Activated CD4-positive, CD25-positive, alpha-beta regulatory T cell treated with anti-CD3 and anti-CD28 coated beads, Interleukin-2, amount 50 U/mL, for 24 hours (primary cell): ENCODE data around the gene SIAH2.

Experiments
- ATAC-seq, 2 donors: fragments of 150-1000 bp; cut with Tn5 transposase; one replicate each; pipeline ENCODE4 v1.10.0; 2021; ENCODE audit warnings: mild to moderate bottlenecking in 1 of 2, moderate library complexity in 1 of 2

SIAH2 gene

DNA sequence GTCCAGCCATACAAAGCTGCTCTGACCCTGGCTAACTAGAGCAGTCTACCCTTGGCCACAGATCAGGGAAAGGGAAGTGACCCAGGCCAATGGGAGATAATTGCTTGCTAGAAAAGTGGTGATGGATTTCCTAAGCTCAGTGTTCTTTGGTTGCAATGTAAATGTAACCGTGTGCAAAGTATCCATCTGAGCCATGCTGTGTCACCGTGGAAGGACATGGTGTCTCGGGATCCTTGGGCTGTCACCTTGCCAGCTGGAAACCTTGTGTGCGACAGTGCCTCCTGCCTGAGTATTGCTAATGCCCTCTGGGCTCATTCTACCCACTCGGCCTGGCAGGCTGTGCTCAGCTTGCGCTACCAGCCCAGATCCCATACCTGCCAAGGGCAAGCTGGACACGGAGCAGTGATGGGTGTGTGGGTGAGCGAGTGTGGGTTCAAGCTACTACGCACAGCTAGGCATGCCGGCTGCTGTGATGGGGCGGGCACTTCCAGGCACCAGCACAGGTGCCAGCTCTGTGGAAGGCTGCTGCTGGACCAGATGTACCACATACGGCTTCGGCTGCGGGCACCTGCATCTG lies 10.7 kb upstream of the SIAH2 start:
- no peak for ATAC-seq

DNA sequence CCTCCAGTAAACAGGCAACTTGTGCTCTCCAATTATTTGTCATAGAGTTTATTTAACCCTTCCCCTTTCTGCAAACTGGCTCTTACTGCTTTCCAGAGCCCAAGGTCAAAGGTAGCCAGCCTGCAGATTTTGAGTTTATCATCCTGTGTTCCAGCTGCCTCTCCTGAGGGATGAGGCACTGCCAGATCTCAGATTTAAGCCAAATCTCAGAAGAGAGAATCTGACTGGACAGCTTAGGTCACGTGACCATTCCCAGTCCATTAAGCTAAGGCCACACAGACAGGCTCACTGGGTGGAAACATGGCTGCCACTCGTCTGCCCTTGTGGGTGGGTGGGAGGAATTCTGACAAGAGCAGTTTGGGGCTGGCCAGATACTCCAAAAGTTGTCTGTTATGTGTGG lies 8.6 kb upstream of the SIAH2 start:
- ATAC-seq: no peak

DNA sequence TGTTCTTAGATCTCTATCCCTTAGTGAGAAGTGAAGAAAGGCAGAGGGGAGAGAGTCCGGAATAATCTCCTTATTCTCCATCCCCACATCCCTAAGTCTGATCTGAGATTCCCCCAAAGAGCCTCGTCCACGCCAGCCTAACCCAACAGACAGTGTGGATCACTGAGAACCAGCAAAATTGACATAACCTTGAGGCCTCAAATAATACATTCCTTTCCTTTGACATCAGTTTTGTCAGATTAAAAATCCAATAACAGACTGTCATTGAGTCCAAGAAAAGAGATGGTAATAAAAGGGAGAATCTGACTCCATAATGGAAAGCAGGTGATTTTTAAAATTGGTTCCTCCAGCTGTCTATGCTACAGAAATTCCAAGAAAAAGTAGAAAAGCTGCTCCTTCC lies 7.7 kb upstream of the SIAH2 start:
- ATAC-seq: no peak

GRCh38 chr3:150766742-150767141 lies 3.8 kb upstream of the SIAH2 start:
- no peak for ATAC-seq

- no peak for ATAC-seq
These were observed 3.2 kb upstream of the SIAH2 start for GRCh38 chr3:150765949-150766720.

DNA sequence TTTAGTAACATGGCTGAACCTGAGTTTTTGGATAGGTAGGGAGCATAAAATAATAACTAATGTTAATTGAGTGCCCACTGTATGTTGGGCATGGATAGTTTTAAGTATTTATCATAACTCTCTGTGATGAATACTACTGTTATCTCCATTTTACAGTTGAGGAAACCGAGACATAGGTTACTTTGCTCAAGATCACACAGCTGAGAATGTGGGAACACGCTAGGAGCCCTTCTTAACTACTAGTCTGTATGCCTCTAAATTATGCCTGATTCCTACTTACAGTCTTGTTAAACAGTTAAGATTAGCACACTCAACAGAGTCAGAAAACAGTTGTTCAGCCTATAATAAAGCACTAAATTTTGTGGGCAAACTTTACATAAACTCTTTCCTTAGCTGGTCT lies 2.0 kb upstream of the SIAH2 start:
- no peak for ATAC-seq

- ATAC-seq: no peak
These were observed 1.6 kb upstream of the SIAH2 start for GRCh38 chr3:150764566-150764965.

DNA sequence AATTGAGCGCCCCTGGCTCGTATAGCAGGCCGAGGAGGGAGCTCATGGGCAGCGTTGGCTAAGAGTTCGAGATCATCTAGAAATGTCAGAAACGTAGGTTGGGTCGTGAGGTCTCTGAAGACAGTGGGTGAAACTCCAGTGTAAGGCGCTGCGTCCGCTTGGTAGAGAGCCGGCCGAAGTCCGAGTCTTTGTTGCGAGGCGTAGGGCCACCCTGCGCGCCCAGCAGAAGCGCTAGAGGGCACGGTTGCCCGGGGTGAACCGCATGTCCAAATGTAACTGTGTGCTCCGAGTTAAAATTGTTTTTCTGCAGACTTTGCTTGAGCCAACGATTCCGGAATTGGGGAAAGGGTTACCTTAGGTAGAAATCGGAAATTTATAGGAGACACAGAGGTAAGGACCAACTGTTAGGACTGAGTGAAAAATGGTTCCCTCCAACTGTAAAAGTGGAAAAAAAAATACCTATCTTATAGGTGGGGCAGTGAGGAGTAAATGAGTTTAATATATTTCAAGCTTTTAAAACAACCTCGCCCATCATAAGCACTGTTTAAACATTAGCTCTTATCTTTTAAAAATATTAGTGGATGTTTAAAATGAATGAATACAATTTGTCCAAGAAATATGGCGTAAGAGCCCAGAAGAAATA lies 993 bp upstream of the SIAH2 start:
- peak; percentile 0 to 3 for ATAC-seq

GRCh38 chr3:150762662-150763121 lies 277 bp downstream of the SIAH2 start:
- ATAC-seq: no peak

DNA sequence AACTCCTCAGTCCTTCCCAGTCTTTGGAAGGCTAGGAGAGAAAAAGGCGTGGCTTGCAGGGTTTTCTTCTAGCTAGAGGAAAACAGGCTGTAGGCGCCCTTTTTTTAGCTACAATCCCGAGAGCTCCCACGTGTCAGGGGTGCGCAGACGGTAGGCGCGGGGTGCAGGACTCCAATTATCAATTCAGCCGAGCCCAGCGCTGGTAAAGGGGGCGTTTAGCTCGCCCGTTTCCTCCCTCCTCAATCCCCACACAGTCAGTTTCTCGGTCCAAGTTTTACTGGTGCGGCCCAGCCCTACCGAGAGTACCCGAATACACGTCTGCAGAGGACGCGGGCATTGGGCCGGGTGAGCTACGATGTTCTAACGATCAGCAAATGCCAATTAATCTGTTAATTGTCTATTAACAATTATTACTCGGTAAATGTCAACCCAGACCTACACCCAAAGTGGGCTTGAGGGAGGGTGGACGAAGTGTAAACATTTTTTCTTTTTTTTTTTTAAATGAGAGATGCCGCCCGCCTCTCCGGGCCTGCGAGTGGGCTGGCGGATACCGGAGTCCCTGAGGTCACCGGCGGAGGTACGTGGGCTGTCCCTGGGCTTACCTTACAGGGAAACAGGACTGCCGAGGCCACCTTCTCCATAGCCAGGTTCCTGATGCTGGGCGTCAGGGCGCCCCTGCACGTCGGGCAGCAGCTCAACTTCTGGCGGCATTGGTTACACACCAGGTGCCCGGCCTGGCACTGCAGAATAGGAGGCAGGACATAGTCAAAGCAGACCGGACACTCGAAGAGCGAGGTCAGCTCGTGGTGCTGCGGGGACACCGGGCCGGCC lies 923 bp downstream of the SIAH2 start:
- no peak for ATAC-seq

- peak; percentile 25 to 36 for ATAC-seq
These were observed 2.4 kb downstream of the SIAH2 start for GRCh38 chr3:150760431-150761200.

DNA sequence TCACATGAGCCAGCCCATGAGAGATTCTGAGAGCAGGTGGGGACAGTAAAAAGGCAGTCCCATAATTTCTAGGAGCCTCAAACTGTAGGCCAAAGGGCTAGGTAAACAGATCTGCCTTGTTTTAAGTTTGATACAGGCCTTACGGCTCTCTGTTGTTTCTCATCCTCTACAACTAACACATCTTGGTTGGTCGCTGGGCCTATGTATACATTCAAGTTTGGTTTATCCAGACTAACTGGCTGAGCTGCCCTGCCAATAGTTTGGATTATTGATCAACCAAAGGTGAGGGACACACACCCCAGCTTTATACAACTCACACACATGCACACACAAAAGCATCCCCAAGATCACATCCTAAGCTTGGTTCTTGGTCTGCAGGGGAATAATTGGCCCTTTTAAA lies 3.0 kb downstream of the SIAH2 start:
- no peak for ATAC-seq

DNA sequence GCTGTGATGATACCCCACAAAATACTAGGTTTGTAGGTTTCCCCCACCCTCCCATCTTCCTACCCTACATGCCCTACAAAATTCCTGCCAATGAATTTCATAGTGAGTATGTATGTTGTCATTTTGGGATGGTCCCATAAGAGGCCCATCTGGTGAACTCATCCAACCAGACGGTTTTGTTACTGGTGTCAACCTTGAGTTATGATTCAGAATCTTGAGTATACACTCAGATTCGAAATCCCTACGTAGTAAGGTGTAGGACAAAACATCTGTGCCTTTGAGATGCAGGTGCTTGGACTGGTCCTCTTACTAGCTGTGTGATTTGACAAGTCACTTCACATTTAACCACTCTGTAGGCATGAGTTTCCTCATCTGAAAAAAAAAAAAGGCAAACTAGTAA lies 3.6 kb downstream of the SIAH2 start:
- ATAC-seq: peak in 1 of 2 donors; percentile 2

- ATAC-seq: no peak
These were observed 5.2 kb downstream of the SIAH2 start for GRCh38 chr3:150757768-150758167.

DNA sequence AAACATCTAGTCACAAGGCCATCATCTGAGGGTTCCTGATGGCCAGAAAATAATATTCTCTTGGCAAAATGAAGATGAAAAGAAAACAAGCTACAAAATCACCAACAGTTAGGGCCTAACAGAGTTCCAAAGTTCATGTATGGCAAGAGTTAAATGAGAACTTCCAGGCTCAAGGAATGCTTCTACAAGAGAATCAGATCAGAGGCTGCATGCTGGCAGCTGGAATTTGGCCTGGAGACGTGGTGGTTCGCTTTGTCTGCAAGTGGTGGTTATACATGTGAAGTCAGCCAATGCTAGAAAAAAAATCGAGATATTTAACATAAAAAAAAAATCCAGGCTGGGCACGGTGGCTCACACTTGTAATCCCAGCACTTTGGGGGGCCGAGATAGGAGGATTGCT lies 5.6 kb downstream of the SIAH2 start:
- ATAC-seq: no peak

- no peak for ATAC-seq
These were observed 6.4 kb downstream of the SIAH2 start for GRCh38 chr3:150756491-150757059.

GRCh38 chr3:150755902-150756301 lies 7.1 kb downstream of the SIAH2 start:
- no peak for ATAC-seq

DNA sequence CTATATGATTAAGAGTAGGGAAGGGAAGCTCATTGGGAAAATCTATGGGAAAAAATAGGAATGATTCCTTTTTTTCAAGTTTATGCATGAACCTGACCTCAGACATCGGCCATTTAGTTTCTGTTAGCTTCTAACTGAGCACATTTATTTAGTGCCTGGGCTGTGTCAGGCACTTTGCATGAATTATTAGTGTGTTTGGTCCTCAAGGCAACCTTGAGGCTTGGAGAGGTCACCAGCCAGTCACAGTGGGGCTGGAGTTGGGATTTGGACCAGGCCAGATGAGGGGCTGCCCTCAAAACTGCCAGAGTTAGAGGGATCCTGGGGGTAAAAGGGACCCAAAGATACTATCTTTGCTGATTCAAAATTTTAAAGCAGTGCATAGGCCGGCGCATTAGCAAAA lies 8.1 kb downstream of the SIAH2 start:
- ATAC-seq: no peak

GRCh38 chr3:150751781-150752263 lies 11.1 kb downstream of the SIAH2 start:
- no peak for ATAC-seq

DNA sequence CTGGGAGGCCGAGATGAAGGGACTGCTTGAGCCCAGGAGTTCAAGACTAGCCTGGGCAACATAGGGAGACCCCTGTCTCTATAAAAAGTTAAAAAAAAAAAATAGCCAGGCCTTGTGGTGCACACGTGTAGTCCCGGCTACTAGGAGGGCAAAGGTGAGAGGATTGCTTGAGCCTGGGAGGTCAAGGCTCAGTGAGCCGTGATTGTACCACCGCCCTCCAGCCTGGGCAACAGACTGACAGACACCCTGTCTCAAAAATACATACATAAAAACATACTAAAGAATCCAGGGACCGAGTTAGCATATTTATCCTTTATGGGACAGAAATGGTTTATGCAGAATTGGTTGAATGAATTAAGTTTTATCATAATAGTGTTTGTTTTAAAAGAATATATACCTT lies 13.7 kb downstream of the SIAH2 start:
- no peak for ATAC-seq

GRCh38 chr3:150748684-150749047 lies 14.3 kb downstream of the SIAH2 start:
- no peak for ATAC-seq
